BLaER1 (cell line): ENCODE results near the gene ATP8B3.
A peak's percentile ranks its signal among the peaks of the same experiment; 100 is the strongest.

Source experiments
- H3K27ac ChIP-seq: shearing (Covaris generic); formaldehyde crosslinking; 2 replicates; pipeline ENCODE4 v1.8.1; 2022
- H3K27me3 ChIP-seq: shearing (Covaris generic); formaldehyde crosslinking; 2 replicates; pipeline ENCODE4 v1.8.1; 2022
- H3K36me3 ChIP-seq: shearing (Covaris generic); formaldehyde crosslinking; 2 replicates; pipeline ENCODE4 v1.8.1; 2022
- H3K4me1 ChIP-seq: shearing (Covaris generic); formaldehyde crosslinking; 2 replicates; pipeline ENCODE4 v1.8.1; 2022
- H3K4me2 ChIP-seq: shearing (Covaris generic); formaldehyde crosslinking; 2 replicates; pipeline ENCODE4 v1.8.1; 2022
- H3K4me3 ChIP-seq: shearing (Covaris generic); formaldehyde crosslinking; 2 replicates; pipeline ENCODE4 v1.8.1; 2022
- H3K9ac ChIP-seq: shearing (Covaris generic); formaldehyde crosslinking; 2 replicates; pipeline ENCODE4 v1.8.1; 2022
- H3K9me3 ChIP-seq: shearing (Covaris generic); formaldehyde crosslinking; 2 replicates; pipeline ENCODE4 v1.8.1; 2022
- H4K20me1 ChIP-seq: shearing (Covaris generic); formaldehyde crosslinking; 2 replicates; pipeline ENCODE4 v1.8.1; 2022
- Cebpa-rat ChIP-seq: shearing (Covaris generic); IDR thresholded peaks from 2 replicates; pipeline ENCODE4 v1.8.1; 2022

ATP8B3 gene

DNA sequence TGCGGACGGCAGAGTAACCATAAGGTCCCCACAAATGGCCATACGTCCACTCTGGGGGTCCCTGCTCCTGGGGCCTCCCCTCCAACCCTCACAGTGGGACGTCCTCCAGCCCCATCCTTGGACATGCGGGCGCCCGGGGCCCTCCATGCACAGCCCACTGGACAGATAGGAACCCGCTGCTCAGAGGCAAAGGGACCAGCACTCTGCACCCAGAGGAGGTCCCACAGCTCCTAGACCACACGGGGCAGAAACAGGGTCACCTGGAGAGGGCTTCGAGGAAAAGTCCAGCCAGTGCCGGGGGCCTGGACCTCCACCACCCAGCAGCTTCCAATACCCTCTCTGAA, 25.1 kb upstream of the ATP8B3 start:
- no peak for TF ChIP-seq Cebpa-rat
- Histone ChIP-seq H3K4me1 (peaks cover 89% of the 10 kb centered on the region), H3K4me3 (no peak overlapping the region), H4K20me1 (peaks cover 100% of the 10 kb centered on the region), H3K27ac (0 out of 2 replicates have a peak overlapping the region, but pooled peaks have one; percentile 5), H3K9ac (peak overlapping the region; percentile 27; the same call in 1 of the 2 replicates), H3K9me3 (no peaks in the 10 kb centered on the region), H3K27me3 (no peaks in the 10 kb centered on the region), H3K36me3 (peaks cover 74% of the 10 kb centered on the region), H3K4me2 (peak overlapping the region; percentile 100)

- H3K27me3 ChIP-seq: no peaks in the 10 kb centered on the region
- peak overlapping the region; percentile 27; the same call in 1 of the 2 replicates for H3K9ac ChIP-seq
- H3K4me2 ChIP-seq: peak overlapping the region; percentile 100; the same call in 1 of the 2 replicates
- H3K27ac ChIP-seq: 0 out of 2 replicates have a peak overlapping the region, but pooled peaks have one; percentile 5
- H3K4me3 ChIP-seq: no peak overlapping the region
- peaks cover 89% of the 10 kb centered on the region for H3K4me1 ChIP-seq
- TF ChIP-seq Cebpa-rat: no peak
- no peaks in the 10 kb centered on the region for H3K9me3 ChIP-seq
- peaks cover 100% of the 10 kb centered on the region for H4K20me1 ChIP-seq
- peaks cover 80% of the 10 kb centered on the region for H3K36me3 ChIP-seq
Observed at GRCh38 chr19:1836458-1837221, 24.6 kb upstream of the ATP8B3 start.

- Histone ChIP-seq H3K4me1 (peaks cover 83% of the 10 kb centered on the region), H3K27me3 (no peaks in the 10 kb centered on the region), H3K9ac (no peak overlapping the region), H3K27ac (peak overlapping the region; percentile 13; the same call in 1 of the 2 replicates), H3K4me2 (no peak overlapping the region), H3K4me3 (no peak overlapping the region), H4K20me1 (peaks cover 100% of the 10 kb centered on the region), H3K9me3 (no peaks in the 10 kb centered on the region), H3K36me3 (peaks cover 93% of the 10 kb centered on the region)
- TF ChIP-seq Cebpa-rat: no peak
Observed at GRCh38 chr19:1833540-1833939, 21.5 kb upstream of the ATP8B3 start.

- H3K4me1 ChIP-seq: peaks cover 79% of the 10 kb centered on the region
- no peak overlapping the region; the same call in 1 of the 2 replicates for H3K9ac ChIP-seq
- no peak overlapping the region for H3K4me3 ChIP-seq
- 0 out of 2 replicates have a peak overlapping the region, but pooled peaks have one; percentile 6 for H3K27ac ChIP-seq
- peak overlapping the region; percentile 18 for H3K4me2 ChIP-seq
- H3K36me3 ChIP-seq: peaks cover 97% of the 10 kb centered on the region
- H3K9me3 ChIP-seq: no peaks in the 10 kb centered on the region
- H4K20me1 ChIP-seq: peaks cover 100% of the 10 kb centered on the region
- no peaks in the 10 kb centered on the region for H3K27me3 ChIP-seq
- TF ChIP-seq Cebpa-rat: no peak
Observed at GRCh38 chr19:1832046-1832663, 20.1 kb upstream of the ATP8B3 start.

DNA sequence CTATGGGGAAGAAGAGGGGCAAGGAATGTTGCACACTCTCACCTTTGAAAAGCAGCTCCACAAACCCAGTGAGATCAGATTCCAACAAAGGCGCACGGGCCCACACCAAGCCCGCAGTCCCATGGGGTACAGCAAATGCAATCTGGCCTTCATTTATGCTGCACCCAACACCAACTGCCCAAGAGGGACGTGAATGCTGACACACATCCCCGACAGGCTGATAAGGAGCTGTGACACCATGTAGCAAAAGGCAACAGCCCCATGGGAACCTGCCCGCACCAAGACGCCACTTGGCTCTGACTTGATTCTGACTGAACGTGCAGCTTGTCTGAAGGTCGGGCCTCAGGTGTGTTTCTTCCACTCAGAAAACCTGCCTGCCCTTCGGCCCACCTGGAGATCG, 18.9 kb upstream of the ATP8B3 start:
- no peak overlapping the region for H3K9ac ChIP-seq
- H4K20me1 ChIP-seq: peaks cover 100% of the 10 kb centered on the region
- peaks cover 81% of the 10 kb centered on the region for H3K4me1 ChIP-seq
- no peak overlapping the region for H3K27ac ChIP-seq
- H3K27me3 ChIP-seq: no peaks in the 10 kb centered on the region
- TF ChIP-seq Cebpa-rat: no peak
- no peak overlapping the region for H3K4me3 ChIP-seq
- H3K36me3 ChIP-seq: peaks cover 93% of the 10 kb centered on the region
- peak overlapping the region; percentile 31 for H3K4me2 ChIP-seq
- H3K9me3 ChIP-seq: no peaks in the 10 kb centered on the region

DNA sequence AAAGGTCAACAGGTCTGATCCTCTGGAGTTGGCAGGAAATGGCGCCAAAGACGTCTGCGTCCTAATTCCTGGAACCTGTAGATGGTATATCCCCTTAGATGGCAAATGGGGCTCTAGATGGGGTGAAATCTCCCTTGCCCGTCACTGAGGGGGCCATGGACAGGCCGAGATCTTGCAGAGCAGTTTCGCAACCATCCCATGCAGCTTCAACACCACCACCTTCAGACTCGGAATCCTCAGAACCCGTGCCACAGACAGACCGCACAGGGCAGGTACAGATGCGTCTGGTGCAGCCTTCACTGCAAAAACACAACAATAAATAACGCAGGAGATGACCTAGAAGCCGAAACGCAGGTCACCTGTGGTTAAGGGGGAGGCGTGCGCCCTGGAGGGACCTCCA, 18.5 kb upstream of the ATP8B3 start:
- no peak overlapping the region for H3K27ac ChIP-seq
- peaks cover 80% of the 10 kb centered on the region for H3K4me1 ChIP-seq
- H3K36me3 ChIP-seq: peaks cover 93% of the 10 kb centered on the region
- TF ChIP-seq Cebpa-rat: peak; percentile 44; the same call in 1 of the 2 replicates
- 0 out of 2 replicates have a peak overlapping the region, but pooled peaks have one; percentile 7 for H3K9ac ChIP-seq
- no peaks in the 10 kb centered on the region for H3K27me3 ChIP-seq
- H4K20me1 ChIP-seq: peaks cover 100% of the 10 kb centered on the region
- H3K4me3 ChIP-seq: no peak overlapping the region
- no peaks in the 10 kb centered on the region for H3K9me3 ChIP-seq
- peak overlapping the region; percentile 31 for H3K4me2 ChIP-seq

GRCh38 chr19:1829958-1830357, 17.9 kb upstream of the ATP8B3 start:
- Histone ChIP-seq H3K9me3 (no peaks in the 10 kb centered on the region), H3K4me3 (no peak overlapping the region), H3K4me1 (peaks cover 78% of the 10 kb centered on the region), H3K27ac (no peak overlapping the region), H3K36me3 (peaks cover 93% of the 10 kb centered on the region), H4K20me1 (peaks cover 100% of the 10 kb centered on the region), H3K4me2 (peak overlapping the region; percentile 31), H3K9ac (0 out of 2 replicates have a peak overlapping the region, but pooled peaks have one; percentile 7), H3K27me3 (no peaks in the 10 kb centered on the region)
- no peak for TF ChIP-seq Cebpa-rat

DNA sequence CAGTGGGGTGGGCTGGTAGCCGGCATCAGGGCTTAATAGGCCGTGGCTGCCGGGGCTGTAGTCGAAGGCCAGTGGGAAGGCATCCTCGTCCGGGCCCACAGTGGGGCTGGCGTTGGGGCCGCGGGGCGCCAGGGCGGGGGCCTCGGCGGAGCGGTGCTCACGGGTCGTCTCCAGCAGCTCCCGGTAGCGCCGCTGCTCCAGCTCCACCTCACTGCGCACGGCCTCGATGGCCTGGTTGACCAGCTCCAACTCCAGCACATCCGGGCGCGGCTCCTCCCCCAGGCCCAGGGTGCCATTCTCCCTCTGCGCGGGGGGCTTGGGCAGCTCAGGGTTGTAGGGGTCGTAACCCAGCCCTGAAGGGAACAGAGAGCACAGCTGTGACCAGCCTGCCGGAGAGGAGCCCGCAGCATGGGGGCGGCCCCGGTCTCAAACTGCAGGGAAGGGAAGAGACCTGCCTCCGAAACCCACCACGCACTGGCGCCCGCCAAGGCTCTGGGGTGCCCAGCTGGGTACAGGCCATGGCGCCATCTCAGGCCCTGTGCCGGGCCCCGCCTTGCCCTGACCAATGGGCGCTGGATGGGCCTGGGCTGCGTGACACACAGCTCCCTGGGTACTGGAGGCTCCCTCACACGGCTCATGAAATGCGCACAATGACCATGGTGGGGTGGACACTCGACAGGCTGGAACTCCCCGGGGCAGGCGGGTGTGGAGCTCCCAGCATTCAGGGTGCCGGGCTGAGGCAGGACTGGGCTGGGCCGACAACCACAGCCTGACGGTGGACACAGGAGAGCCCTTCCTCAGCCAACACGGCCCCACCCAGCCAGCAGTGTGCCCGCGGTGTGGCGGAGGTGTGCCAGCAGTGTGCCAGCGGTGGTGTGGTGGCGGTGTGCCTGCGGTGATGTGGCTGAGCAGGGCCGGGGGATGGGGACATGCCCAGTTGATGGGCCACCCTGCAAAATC, 16.5 kb upstream of the ATP8B3 start:
- H3K36me3 ChIP-seq: peaks cover 93% of the 10 kb centered on the region
- no peak overlapping the region for H3K4me2 ChIP-seq
- no peaks in the 10 kb centered on the region for H3K27me3 ChIP-seq
- H3K27ac ChIP-seq: no peak overlapping the region
- H3K9ac ChIP-seq: no peak overlapping the region
- no peaks in the 10 kb centered on the region for H3K9me3 ChIP-seq
- H3K4me1 ChIP-seq: peaks cover 67% of the 10 kb centered on the region
- no peak for TF ChIP-seq Cebpa-rat
- no peak overlapping the region for H3K4me3 ChIP-seq
- H4K20me1 ChIP-seq: peaks cover 100% of the 10 kb centered on the region

- Histone ChIP-seq H3K9ac (no peak overlapping the region), H3K36me3 (peaks cover 93% of the 10 kb centered on the region), H3K9me3 (no peaks in the 10 kb centered on the region), H3K27ac (no peak overlapping the region), H3K4me3 (no peak overlapping the region), H3K4me1 (peaks cover 62% of the 10 kb centered on the region), H3K27me3 (no peaks in the 10 kb centered on the region), H4K20me1 (peaks cover 100% of the 10 kb centered on the region), H3K4me2 (peak overlapping the region; percentile 40; the same call in 1 of the 2 replicates)
- no peak for TF ChIP-seq Cebpa-rat
Observed at GRCh38 chr19:1827566-1828278, 15.6 kb upstream of the ATP8B3 start.
